Testis (tissue), 2 donors: ENCODE results near the gene APOBEC3B.
A peak's percentile ranks its signal among the peaks of the same experiment; 100 is the strongest.

ENCODE experiments used
- CTCF ChIP-seq, 3 experiments: fragments of 450-650 bp in 2 of 3; fragments of 200-600 bp in 1 of 3; sonication (generic) in 1 of 3; IDR thresholded peaks; one replicate each; pipeline ENCODE4 v1.5.1; 2016 to 2019; ENCODE audit warnings: antibody characterized with exemption in 3 of 3, mild to moderate bottlenecking in 2 of 3, moderate library complexity in 1 of 3
- POLR2A ChIP-seq: fragments of 450-650 bp; IDR thresholded peaks from one replicate; pipeline ENCODE4 v1.6.1; 2017; ENCODE audit warnings: antibody characterized with exemption, mild to moderate bottlenecking, moderate library complexity

GRCh38 chr22:38973289-38974169 lies 8.6 kb upstream of the APOBEC3B start:
- TF ChIP-seq POLR2A (no peak), CTCF (IDR thresholded peaks at IDR 0.05) (peak; percentile 35 to 69 (median 59))
